OCI-LY7 (cell line): Measurements from ENCODE around the gene GPRC6A. TPM values are rescaled to one million over a fixed set of nuclear protein-coding genes. Genes with fewer than 3 reads are reported as not detected.

Experiments used
- BruUV-seq: library from RNA; stranded (reverse); fragments of 400-500 nt; replicated peaks from 2 replicates; lab custom pipeline; 2021; lab: Mats Ljungman, UMichigan
- CTCF ChIA-PET: fragments of 300-600 bp; sonication (Branson Sonifier 250); formaldehyde crosslinking; loops from one replicate; lab custom pipeline; 2022; ENCODE audit warnings: antibody characterized with exemption; ENCODE audit not compliant: unreplicated experiment; lab: Charles Lee
- POLR2A ChIA-PET: fragments of 300-600 bp; sonication (Branson Sonifier 250); formaldehyde crosslinking; loops from one replicate; lab custom pipeline; 2022; ENCODE audit warnings: antibody characterized with exemption; lab: Charles Lee
- DNase-seq: peaks from one replicate; pipeline ENCODE4 v3.0.0-alpha.2; 2015; ENCODE audit warnings: low spot score
- H2AFZ ChIP-seq: fragments of 200-600 bp; sonication (generic), shearing (Covaris generic); 2 replicates; pipeline ENCODE4 v1.6.1; 2014; ENCODE audit warnings: mild to moderate bottlenecking, antibody characterized with exemption, low read length, moderate library complexity
- H3K27ac ChIP-seq: fragments of 200-600 bp; sonication (generic); 2 replicates; pipeline ENCODE4 v1.5.1; 2014; ENCODE audit warnings: mixed run types, low read depth, mild to moderate bottlenecking, moderate library complexity, low read length, inconsistent platforms; ENCODE audit not compliant: poor library complexity, severe bottlenecking
- H3K36me3 ChIP-seq: fragments of 200-600 bp; sonication (generic); 2 replicates; pipeline ENCODE4 v1.6.1; 2014; ENCODE audit warnings: mild to moderate bottlenecking, antibody characterized with exemption, low read length, moderate library complexity, mixed read lengths; ENCODE audit not compliant: insufficient read depth
- H3K4me1 ChIP-seq: fragments of 200-600 bp; sonication (generic); 2 replicates; pipeline ENCODE4 v1.5.1; 2014; ENCODE audit warnings: mild to moderate bottlenecking, low read length; ENCODE audit not compliant: insufficient read depth, poor library complexity, severe bottlenecking
- H3K4me2 ChIP-seq: fragments of 200-600 bp; sonication (generic); 2 replicates; pipeline ENCODE4 v1.6.1; 2014; ENCODE audit warnings: mild to moderate bottlenecking, low read length
- H3K4me3 ChIP-seq: fragments of 200-600 bp; sonication (generic); 2 replicates; pipeline ENCODE4 v1.5.1; 2014; ENCODE audit warnings: mild to moderate bottlenecking, low read depth, low read length; ENCODE audit not compliant: poor library complexity, severe bottlenecking
- H3K79me2 ChIP-seq: fragments of 200-600 bp; sonication (generic); 2 replicates; pipeline ENCODE4 v1.6.1; 2016; ENCODE audit warnings: low read depth, mild to moderate bottlenecking, low read length, moderate library complexity, mixed read lengths; ENCODE audit not compliant: insufficient read depth
- H3K9me2 ChIP-seq: fragments of 200-600 bp; sonication (generic); 2 replicates; pipeline ENCODE4 v1.6.1; 2016; ENCODE audit warnings: mild to moderate bottlenecking, low read length, mixed read lengths; ENCODE audit not compliant: insufficient read depth
- H3K9me3 ChIP-seq: fragments of 200-600 bp; sonication (generic); 2 replicates; pipeline ENCODE4 v1.6.1; 2014; ENCODE audit warnings: mild to moderate bottlenecking, mixed run types, low read length, mixed read lengths
- H4K20me1 ChIP-seq: fragments of 200-600 bp; sonication (generic); 2 replicates; pipeline ENCODE4 v1.6.1; 2014; ENCODE audit warnings: mild to moderate bottlenecking, antibody characterized with exemption, low read length, moderate library complexity, mixed read lengths; ENCODE audit not compliant: insufficient read depth
- EZH2phosphoT487 ChIP-seq: fragments of 200-600 bp; sonication (generic); IDR thresholded peaks from 2 replicates; pipeline ENCODE4 v1.6.1; 2018; ENCODE audit warnings: low read depth, borderline replicate concordance, mild to moderate bottlenecking, mixed run types, antibody characterized with exemption, low read length, moderate library complexity, mixed read lengths
- intact Hi-C: fragments of 100-400 bp; cut with micrococcal nuclease; formaldehyde crosslinking; loops from one replicate; pipeline ENCODE4 v1.10.0; 2022; ENCODE audit not compliant: unreplicated experiment
- total RNA-seq, 2 experiments: library from RNA; depleted of rRNA in 1 of 2; stranded (reverse); fragments of >200 nt in 1 of 2; shearing (Covaris generic) in 1 of 2; gene quantifications; 2 replicates each; pipeline ENCODE4 v1.2.3, GENCODE V29; 2014 to 2022
- TF ChIP-seq, protein P1 (sequence below): fragments of 200-600 bp; sonication (generic); conservative IDR thresholded peaks from 2 replicates; pipeline ENCODE4 v1.5.1; 2014; ENCODE audit warnings: mild to moderate bottlenecking, antibody characterized with exemption, low read length, moderate library complexity, mixed read lengths

Gene GPRC6A
- total RNA-seq, 2 experiments from 2014 or later = not detected

DNA sequence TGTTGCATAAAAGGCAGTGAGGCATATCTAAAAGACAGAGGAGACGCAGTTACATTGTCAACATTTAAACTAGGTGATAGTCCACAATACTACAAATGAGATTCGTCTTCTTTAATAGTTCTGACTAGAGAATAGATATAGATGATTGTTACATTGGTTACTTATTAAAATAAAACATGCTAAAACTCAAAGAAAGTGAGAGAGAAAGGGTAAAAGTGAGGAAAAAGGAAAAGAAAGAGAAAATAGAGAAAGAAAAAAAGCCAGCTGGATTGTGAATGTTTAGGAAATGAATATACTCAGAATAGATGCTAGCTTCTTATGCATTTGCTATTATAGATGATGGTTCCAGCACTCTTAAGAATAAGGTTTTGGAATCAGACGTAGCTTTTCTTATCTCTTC, 35.7 kb downstream of the GPRC6A start:
- no peak for DNase-seq
- POLR2A ChIA-PET = no interaction called here
- CTCF ChIA-PET = no interaction called here
- TF ChIP-seq, protein P1, sequence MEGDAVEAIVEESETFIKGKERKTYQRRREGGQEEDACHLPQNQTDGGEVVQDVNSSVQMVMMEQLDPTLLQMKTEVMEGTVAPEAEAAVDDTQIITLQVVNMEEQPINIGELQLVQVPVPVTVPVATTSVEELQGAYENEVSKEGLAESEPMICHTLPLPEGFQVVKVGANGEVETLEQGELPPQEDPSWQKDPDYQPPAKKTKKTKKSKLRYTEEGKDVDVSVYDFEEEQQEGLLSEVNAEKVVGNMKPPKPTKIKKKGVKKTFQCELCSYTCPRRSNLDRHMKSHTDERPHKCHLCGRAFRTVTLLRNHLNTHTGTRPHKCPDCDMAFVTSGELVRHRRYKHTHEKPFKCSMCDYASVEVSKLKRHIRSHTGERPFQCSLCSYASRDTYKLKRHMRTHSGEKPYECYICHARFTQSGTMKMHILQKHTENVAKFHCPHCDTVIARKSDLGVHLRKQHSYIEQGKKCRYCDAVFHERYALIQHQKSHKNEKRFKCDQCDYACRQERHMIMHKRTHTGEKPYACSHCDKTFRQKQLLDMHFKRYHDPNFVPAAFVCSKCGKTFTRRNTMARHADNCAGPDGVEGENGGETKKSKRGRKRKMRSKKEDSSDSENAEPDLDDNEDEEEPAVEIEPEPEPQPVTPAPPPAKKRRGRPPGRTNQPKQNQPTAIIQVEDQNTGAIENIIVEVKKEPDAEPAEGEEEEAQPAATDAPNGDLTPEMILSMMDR = no peak
- TF ChIP-seq EZH2phosphoT487 = no peak
- Histone ChIP-seq H3K36me3 (no peaks in the 10 kb centered on the region), H3K9me3 (no peaks in the 10 kb centered on the region), H3K27ac (no peak overlapping the region), H3K4me2 (no peak overlapping the region), H3K9me2 (no peaks in the 10 kb centered on the region), H4K20me1 (no peaks in the 10 kb centered on the region), H3K4me3 (no peak overlapping the region), H3K4me1 (no peaks in the 10 kb centered on the region), H3K79me2 (no peaks in the 10 kb centered on the region), H2AFZ (no peak overlapping the region)
- intact Hi-C loops = no loop called here
- BruUV-seq = no TSS peak

GRCh38 chr6:116783852-116784251, 45.0 kb downstream of the GPRC6A start:
- no peak overlapping the region for H3K27ac ChIP-seq
- H3K9me2 ChIP-seq = no peaks in the 10 kb centered on the region
- H2AFZ ChIP-seq = no peak overlapping the region
- POLR2A ChIA-PET = no interaction called here
- H3K36me3 ChIP-seq = no peaks in the 10 kb centered on the region
- intact Hi-C loops = loop anchor here (5.0 kb wide), 1 partner anchor 183 kb away; no protein-coding TSS in a partner anchor
- H3K79me2 ChIP-seq = no peaks in the 10 kb centered on the region
- BruUV-seq = no TSS peak
- CTCF ChIA-PET = no interaction called here
- no peak for TF ChIP-seq EZH2phosphoT487
- TF ChIP-seq, protein P1 = no peak
- H4K20me1 ChIP-seq = no peaks in the 10 kb centered on the region
- no peaks in the 10 kb centered on the region for H3K4me1 ChIP-seq
- DNase-seq = no peak
- no peaks in the 10 kb centered on the region for H3K9me3 ChIP-seq
- no peak overlapping the region for H3K4me2 ChIP-seq
- no peak overlapping the region for H3K4me3 ChIP-seq

GRCh38 chr6:116779573-116780164, 49.2 kb downstream of the GPRC6A start:
- Histone ChIP-seq H3K4me2 (no peak overlapping the region), H3K9me2 (no peaks in the 10 kb centered on the region), H3K4me1 (no peaks in the 10 kb centered on the region), H3K9me3 (no peaks in the 10 kb centered on the region), H3K4me3 (no peak overlapping the region), H3K79me2 (no peaks in the 10 kb centered on the region), H4K20me1 (no peaks in the 10 kb centered on the region), H3K36me3 (no peaks in the 10 kb centered on the region), H2AFZ (no peak overlapping the region), H3K27ac (no peak overlapping the region)
- DNase-seq = peak; percentile 46
- POLR2A ChIA-PET = interaction anchor here (0.7 kb wide), 1 partner anchor 218 kb away, joined by 3 read pairs; no protein-coding TSS in a partner anchor
- intact Hi-C loops = loop anchor here (5.0 kb wide), 1 partner anchor 188 kb away; no protein-coding TSS in a partner anchor
- TF ChIP-seq, protein P1 = peak; percentile 82
- no peak for TF ChIP-seq EZH2phosphoT487
- CTCF ChIA-PET = no interaction called here
- no TSS peak for BruUV-seq
